ENCODE results near the gene ZNF26. TPM values are rescaled to one million over a fixed set of nuclear protein-coding genes. Genes with fewer than 3 reads are reported as not detected.

The ZNF26 gene
- polyA plus RNA-seq, 1 donor from 2014 or later: 26.6 TPM

DNA sequence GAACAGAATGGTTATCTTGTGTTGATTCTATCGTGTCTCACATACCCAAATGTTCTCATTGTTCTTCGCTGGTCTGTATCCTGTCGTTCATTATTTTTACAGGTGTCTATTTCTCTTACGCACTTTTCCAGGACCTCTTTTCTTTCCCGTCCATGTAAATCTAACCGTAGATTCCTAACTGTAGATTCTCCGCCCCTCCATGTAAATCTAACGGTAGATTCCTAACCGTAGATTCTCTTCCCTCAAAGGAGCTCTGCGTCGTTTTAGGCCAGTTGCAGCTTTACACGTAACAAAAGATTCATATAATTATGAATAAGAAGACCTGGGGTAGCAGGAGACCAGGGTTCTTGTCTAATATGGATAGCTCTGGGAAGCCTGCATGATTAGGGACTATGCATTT, 20.4 kb upstream of the ZNF26 start:
- Histone ChIP-seq H3K9me3 (ENCODE audit: low read length) (peaks cover 12% of the 10 kb centered on the region), H3K79me2 (replicated peaks; ENCODE audit: insufficient read depth, low read length) (no peaks in the 10 kb centered on the region), H3K27ac (ENCODE audit: low read length) (no peak overlapping the region), H3K9me2 (ENCODE audit: insufficient read depth, low read length) (no peaks in the 10 kb centered on the region), H3K27me3 (ENCODE audit: insufficient read depth, low read depth, low read length) (no peaks in the 10 kb centered on the region), H2AFZ (ENCODE audit: low read depth, low read length) (no peak overlapping the region), H3K36me3 (ENCODE audit: insufficient read depth, low read length) (no peaks in the 10 kb centered on the region), H3K9ac (ENCODE audit: low read length) (no peak overlapping the region), H3F3A (ENCODE audit: insufficient read depth, low read length, poor library complexity, severe bottlenecking) (no peaks in the 10 kb centered on the region), H3K4me3 (ENCODE audit: low read length) (no peak overlapping the region), H4K20me1 (ENCODE audit: insufficient read depth) (no peaks in the 10 kb centered on the region), H3K4me2 (ENCODE audit: low read length) (no peak overlapping the region)
- no peak for TF ChIP-seq SMC3 (conservative IDR thresholded peaks at IDR 0.05; ENCODE audit: poor library complexity)
- no peak for TF ChIP-seq RAD21 (conservative IDR thresholded peaks at IDR 0.05)
- TF ChIP-seq MXI1 (conservative IDR thresholded peaks at IDR 0.05; ENCODE audit: poor library complexity, severe bottlenecking): no peak
- TF ChIP-seq TAF1 (IDR thresholded peaks at IDR 0.05; ENCODE audit: low read depth): no peak
- TF ChIP-seq EP300 (conservative IDR thresholded peaks at IDR 0.05; ENCODE audit: poor library complexity, severe bottlenecking): no peak
- no peak for TF ChIP-seq EZH2 (IDR thresholded peaks at IDR 0.05; ENCODE audit: borderline replicate concordance, insufficient read depth, low read length, poor library complexity, severe bottlenecking)
- TF ChIP-seq, protein P1, sequence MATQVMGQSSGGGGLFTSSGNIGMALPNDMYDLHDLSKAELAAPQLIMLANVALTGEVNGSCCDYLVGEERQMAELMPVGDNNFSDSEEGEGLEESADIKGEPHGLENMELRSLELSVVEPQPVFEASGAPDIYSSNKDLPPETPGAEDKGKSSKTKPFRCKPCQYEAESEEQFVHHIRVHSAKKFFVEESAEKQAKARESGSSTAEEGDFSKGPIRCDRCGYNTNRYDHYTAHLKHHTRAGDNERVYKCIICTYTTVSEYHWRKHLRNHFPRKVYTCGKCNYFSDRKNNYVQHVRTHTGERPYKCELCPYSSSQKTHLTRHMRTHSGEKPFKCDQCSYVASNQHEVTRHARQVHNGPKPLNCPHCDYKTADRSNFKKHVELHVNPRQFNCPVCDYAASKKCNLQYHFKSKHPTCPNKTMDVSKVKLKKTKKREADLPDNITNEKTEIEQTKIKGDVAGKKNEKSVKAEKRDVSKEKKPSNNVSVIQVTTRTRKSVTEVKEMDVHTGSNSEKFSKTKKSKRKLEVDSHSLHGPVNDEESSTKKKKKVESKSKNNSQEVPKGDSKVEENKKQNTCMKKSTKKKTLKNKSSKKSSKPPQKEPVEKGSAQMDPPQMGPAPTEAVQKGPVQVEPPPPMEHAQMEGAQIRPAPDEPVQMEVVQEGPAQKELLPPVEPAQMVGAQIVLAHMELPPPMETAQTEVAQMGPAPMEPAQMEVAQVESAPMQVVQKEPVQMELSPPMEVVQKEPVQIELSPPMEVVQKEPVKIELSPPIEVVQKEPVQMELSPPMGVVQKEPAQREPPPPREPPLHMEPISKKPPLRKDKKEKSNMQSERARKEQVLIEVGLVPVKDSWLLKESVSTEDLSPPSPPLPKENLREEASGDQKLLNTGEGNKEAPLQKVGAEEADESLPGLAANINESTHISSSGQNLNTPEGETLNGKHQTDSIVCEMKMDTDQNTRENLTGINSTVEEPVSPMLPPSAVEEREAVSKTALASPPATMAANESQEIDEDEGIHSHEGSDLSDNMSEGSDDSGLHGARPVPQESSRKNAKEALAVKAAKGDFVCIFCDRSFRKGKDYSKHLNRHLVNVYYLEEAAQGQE (IDR thresholded peaks at IDR 0.05; ENCODE audit: borderline replicate concordance): no peak
- TF ChIP-seq POLR2AphosphoS5 (IDR thresholded peaks at IDR 0.05): no peak
- TF ChIP-seq, protein P2, sequence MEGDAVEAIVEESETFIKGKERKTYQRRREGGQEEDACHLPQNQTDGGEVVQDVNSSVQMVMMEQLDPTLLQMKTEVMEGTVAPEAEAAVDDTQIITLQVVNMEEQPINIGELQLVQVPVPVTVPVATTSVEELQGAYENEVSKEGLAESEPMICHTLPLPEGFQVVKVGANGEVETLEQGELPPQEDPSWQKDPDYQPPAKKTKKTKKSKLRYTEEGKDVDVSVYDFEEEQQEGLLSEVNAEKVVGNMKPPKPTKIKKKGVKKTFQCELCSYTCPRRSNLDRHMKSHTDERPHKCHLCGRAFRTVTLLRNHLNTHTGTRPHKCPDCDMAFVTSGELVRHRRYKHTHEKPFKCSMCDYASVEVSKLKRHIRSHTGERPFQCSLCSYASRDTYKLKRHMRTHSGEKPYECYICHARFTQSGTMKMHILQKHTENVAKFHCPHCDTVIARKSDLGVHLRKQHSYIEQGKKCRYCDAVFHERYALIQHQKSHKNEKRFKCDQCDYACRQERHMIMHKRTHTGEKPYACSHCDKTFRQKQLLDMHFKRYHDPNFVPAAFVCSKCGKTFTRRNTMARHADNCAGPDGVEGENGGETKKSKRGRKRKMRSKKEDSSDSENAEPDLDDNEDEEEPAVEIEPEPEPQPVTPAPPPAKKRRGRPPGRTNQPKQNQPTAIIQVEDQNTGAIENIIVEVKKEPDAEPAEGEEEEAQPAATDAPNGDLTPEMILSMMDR (IDR thresholded peaks at IDR 0.05; ENCODE audit: poor library complexity, severe bottlenecking): no peak

DNA sequence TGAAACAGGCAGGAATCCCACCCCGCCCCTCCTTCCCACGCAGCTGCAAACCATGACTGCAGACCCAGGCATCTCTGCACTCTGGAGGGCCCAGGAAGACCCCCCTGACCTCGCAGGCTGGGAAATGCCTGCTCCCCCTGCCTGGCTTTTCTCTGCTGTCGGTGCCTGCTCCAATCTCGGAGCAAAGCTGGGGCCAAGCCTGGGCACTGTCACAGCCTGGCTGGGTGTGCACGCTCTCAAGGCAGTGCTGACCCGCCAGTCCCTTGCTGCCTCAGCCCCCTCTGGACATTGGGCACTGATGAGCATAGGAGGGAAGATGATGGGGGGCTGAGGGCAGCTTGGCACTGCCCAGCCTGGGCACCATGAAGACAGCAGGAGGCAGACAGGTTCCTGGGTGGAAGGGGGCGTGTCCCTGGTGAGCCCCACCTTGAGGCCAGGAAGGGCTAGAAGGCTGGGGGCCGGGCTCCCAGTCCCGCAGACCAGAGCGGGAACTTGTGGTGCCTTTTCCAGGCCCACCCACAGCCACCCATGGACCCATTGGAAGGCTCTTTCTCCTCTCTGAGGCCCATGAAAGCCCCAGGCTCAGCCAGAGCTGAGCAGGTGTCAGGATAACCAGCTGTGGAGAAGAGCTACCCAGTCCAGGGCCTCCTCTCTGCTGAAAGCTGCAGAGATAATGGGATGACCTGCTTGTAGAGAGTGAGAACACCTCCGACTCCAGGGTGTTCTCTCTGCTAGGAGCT, 19.3 kb upstream of the ZNF26 start:
- no peaks in the 10 kb centered on the region for H3K79me2 ChIP-seq (replicated peaks; ENCODE audit: insufficient read depth, low read length)
- no peak overlapping the region for H2AFZ ChIP-seq (ENCODE audit: low read depth, low read length)
- H3K9me2 ChIP-seq (ENCODE audit: insufficient read depth, low read length): no peaks in the 10 kb centered on the region
- H3K9ac ChIP-seq (ENCODE audit: low read length): no peak overlapping the region
- H3K36me3 ChIP-seq (ENCODE audit: insufficient read depth, low read length): no peaks in the 10 kb centered on the region
- H3K4me3 ChIP-seq (ENCODE audit: low read length): no peak overlapping the region
- H3K9me3 ChIP-seq (ENCODE audit: low read length): peaks cover 12% of the 10 kb centered on the region
- no peaks in the 10 kb centered on the region for H3F3A ChIP-seq (ENCODE audit: insufficient read depth, low read length, poor library complexity, severe bottlenecking)
- no peak overlapping the region for H3K4me2 ChIP-seq (ENCODE audit: low read length)
- TF ChIP-seq SMC3 (conservative IDR thresholded peaks at IDR 0.05; ENCODE audit: poor library complexity) (no peak), POLR2AphosphoS5 (IDR thresholded peaks at IDR 0.05) (no peak), MXI1 (conservative IDR thresholded peaks at IDR 0.05; ENCODE audit: poor library complexity, severe bottlenecking) (no peak), EZH2 (IDR thresholded peaks at IDR 0.05; ENCODE audit: borderline replicate concordance, insufficient read depth, low read length, poor library complexity, severe bottlenecking) (no peak), RAD21 (conservative IDR thresholded peaks at IDR 0.05) (no peak), EP300 (conservative IDR thresholded peaks at IDR 0.05; ENCODE audit: poor library complexity, severe bottlenecking) (no peak), TAF1 (IDR thresholded peaks at IDR 0.05; ENCODE audit: low read depth) (no peak)
- TF ChIP-seq, protein P1 (IDR thresholded peaks at IDR 0.05; ENCODE audit: borderline replicate concordance): no peak
- TF ChIP-seq, protein P2 (IDR thresholded peaks at IDR 0.05; ENCODE audit: poor library complexity, severe bottlenecking): no peak
- no peaks in the 10 kb centered on the region for H4K20me1 ChIP-seq (ENCODE audit: insufficient read depth)
- H3K27ac ChIP-seq (ENCODE audit: low read length): no peak overlapping the region
- no peaks in the 10 kb centered on the region for H3K27me3 ChIP-seq (ENCODE audit: insufficient read depth, low read depth, low read length)
